ENCODE data around the gene GNS.
"Not testable (repeated sequence)": the region's sequence is repeated elsewhere in the genome, so short reads cannot be mapped to it uniquely, and the experiment has no call there.

GNS gene

DNA sequence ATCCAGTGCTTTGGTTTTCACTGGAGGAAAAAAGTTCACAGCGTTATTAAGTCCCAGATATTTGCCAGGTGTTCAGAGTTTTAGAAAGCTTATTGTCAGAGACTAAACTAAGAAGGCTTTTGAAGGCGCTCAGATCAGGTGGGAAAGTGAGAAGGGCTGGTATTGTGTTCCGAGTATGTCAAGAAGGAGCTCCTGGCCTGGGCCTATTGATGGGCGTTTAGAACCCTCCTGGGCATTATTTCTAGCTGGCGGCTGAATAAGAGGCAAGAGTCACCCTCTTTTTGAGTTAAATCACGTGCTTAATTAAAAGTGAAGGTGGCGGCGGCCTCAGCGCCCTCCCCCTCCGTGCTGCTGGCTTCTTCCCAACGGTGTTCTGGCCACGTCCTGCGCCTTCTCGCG, 20.9 kb upstream of the GNS start:
- DNase-seq: no peak

DNA sequence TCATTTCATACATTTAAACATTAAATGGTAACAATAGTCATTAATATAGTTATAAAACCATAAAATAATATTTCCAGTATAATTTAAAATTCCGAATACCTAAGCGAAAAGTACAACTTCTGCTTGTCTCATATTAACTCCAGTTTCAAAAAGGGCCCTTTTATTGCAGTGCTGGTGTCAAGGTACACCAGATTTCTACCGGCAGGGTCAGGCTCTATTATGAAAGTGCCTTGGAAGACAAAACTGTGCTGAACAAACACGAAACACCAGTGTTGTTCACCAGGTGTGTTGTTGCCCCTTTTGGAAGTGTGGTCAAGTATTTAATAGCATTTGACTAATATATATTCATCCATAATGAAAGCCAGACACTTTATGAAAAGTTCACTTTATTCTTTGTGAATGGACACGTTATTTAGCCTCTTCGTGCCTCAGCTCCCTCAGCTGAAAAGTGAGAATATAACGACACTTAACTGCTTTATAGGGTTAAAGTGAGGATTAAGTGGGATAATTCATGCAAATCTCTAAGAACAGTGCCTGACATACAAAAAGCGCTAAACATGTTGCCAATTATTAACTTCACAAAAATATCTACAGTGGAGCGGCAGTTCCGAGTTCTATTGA, 20.3 kb upstream of the GNS start:
- DNase-seq: no peak

DNA sequence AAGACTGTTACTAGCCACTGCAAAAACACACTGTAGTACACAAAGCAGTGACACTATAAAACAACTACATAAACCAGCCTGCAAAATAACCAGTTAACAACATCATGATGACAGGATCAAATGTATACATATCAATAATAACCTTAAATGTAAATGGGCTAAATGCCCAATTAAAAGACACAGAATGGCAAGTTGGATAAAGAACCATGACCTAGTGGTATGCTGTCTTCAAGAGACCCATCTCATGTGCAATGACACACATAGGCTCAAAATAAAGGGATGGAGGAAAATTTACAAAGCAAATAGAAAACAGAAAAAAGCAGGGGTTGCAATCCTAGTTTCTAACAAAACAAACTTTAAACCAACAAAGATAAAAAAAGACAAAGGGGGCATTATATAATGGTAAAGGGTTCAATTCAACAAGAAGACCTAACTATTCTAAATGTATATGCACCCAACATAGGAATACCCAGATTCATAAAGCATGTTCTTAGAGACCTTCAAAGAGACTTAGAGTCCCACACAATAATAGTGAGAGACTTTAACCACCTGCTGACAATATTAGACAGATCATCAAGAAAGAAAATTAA, 16.0 kb upstream of the GNS start:
- not testable (repeated sequence) for DNase-seq

DNA sequence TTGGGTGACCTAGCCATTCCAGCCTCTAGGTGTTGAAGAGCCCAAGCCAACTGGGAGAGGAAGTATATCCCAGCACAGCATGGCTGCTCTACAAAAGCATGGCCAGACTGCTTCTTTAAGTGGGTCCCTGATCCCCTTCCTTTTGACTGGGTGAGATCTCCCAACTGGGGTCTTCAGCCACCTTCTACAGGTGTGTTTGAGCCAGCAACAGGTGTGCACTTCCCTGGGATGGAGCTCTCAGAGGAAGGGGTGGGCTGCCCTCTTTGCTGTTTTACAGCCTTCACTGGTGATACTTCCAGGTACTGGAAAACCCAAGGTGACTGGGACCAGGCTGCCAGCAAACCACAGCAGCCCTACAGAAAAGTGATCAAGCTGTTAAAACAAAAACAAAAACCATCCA, 14.2 kb upstream of the GNS start:
- DNase-seq: no peak

DNA sequence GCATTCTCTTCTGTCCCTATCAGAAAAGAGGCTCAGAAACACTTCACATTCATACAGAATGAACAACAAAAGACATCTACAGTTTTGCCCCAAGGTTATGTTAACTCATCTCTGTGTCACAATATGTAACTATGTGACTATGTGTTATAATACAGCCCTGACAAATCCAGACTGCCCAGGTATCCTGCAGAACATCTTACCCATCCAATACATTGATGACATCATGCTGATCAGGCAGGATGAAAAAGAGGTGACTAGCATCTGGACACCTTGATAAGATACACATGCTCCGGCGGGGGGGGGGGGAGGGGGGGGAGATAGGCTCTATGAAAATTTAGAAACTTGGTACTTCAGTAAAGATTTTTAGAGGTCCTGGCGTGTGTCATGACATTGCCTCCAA, 8.3 kb upstream of the GNS start:
- no peak for DNase-seq

DNA sequence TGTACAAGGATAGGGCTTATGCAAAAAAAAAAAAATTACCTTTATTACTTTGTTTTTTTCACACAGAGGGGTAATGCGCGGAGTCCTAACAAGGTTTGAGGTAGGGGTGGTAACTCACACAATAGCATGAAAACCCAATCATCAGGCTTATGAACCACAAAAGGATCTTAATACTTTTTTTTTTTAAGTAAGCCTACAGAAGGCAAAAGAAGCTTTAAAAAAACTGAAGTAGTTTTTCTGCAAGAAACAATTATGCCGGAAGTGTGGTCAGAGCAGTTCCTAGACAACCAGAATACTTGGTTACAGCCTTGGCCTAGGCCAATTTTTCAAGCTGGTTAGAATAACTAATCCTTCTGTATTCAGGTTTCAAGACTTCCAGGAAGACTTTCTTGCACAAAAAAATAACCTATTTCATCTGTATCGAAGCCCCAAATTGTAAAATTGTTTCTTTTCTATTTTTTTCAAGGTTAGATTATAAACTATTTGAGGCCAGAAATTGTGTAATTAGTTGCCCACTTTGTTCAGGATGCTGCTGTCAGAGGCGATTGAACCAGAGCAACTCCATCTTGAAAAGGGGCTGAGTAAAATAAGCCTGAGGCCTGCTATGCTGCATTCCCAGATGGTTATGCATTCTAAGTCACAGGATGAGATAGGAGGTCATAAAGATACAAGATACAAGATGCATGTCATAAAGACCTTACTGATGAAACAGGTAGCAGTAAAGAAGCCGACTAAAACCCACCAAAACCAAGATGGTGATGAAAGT, 1.8 kb upstream of the GNS start:
- DNase-seq: no peak

DNA sequence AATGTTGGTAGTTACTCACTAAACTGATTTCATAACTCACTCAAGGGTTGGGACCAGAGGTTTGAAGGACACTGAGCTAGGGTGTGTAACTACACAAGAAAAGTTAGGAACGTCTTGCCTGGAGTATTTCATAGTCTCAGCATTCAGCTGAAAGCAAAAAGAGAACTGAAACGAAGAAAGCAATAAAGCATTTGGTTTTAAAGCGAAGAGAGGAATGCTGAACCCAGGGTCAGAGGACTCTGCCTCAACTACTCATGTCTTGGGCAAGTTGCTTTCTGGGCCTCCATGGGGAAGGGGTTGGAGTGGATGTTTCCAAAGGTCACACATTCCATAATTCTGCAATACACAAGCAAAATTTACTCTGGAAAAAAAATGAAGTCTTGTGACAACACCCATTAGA, 1.4 kb downstream of the GNS start:
- no peak for DNase-seq

DNA sequence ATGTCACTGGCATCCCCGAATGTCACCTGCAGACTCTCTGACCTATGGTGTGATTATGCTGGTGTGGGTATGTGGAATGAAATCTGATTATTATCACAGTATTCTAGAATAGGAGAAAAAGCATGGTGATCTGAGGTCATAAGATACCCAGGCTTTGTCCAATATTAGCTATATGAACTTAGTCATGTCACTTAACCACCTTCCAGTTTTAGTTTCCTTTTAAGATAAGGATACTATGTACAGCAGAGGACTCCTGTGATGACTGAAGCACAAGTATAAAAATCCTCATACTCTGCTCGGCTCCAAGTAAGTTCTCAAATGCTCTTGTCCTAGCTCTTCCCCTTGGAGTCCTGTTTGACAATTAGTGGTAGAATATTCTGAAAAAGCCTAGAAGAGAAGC, 2.8 kb downstream of the GNS start:
- no peak for DNase-seq

DNA sequence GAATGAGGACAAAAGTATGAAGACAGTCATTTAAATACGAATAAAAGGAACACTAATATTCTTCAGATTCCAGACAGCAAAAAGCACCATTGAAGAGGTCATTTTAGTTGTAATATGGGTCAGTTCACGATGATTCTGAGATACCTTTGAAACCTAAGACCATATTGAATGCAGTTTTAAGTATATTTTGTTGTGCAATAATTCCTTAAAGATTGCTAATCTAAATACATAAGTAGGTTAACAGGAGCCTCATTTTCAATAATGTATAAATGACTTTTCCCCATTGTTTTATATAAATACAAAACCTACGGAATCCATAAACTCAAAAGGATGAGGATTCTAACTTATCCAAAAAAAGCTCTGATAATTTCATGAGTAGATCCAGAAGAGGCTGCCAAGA, 5.8 kb downstream of the GNS start:
- no peak for DNase-seq

DNA sequence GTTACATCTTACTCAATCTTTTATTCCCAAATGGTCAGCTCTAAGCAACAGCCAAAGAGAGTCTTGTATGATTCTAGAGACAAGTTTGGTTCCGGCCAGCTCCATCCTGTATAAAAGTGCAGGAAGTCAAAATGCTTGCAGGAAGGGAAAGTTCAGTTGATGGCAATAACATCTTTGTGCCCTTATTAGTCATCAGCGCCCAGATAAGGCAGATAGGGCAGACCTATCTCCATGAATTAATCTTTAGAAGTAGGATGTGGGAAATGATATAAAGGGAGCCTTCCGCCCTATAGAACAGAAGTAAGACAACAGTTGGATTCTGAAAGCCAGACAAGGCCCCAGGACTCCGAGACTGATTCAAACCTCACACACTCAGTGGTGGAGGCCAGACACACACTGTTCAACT, 6.4 kb downstream of the GNS start:
- DNase-seq: no peak

DNA sequence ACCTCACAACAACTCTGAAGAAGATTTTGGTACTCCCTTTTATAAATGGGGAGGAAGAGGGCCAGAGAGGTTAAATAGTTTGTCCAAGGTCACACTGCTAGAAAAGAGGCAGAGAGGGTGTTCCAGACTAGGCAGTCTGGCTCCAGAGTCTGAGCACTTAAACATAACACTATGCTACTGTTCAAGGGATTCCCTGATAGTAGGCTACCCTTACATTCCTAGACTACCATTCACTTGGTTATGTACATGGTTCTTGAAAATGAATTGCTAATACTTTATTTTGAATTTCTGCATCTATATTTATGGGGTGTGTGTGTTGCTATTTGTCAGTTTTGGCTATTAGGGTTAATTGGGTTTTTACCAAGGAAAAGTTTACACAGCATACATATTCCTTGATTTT, 7.2 kb downstream of the GNS start:
- no peak for DNase-seq

DNA sequence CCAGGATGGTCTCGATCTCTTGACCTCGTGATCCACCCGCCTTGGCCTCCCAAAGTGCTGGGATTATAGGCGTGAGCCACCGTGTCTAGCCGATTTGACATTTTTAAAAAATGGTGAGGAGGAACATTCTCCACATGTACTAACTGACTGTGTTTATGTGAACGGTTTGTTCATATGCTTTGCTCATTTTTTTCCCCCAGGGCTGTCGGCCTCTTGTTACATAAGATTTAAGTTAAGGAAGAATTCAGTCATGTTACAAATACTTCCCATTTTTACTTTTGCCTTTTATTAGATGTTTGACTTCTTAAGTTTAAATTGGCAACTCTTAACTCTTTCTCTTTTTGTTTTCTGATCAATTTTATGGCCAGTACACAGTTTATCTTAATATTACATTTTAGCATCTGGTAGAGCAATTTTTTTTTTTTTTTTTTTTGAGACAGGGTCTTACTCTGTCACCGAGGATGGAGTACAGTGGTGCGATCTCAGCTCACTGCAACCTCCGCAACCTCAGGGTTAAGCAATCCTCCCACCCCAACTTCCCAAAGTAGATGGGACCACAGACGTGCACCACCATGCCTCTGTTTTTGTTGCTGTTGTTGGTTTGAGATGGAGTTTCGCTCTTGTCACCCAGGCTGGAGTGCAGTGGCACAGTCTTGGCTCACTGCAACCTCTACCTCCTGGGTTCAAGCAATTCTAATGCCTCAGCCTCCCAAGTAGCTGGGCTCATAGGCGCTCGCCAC, 9.6 kb downstream of the GNS start:
- DNase-seq: no peak

DNA sequence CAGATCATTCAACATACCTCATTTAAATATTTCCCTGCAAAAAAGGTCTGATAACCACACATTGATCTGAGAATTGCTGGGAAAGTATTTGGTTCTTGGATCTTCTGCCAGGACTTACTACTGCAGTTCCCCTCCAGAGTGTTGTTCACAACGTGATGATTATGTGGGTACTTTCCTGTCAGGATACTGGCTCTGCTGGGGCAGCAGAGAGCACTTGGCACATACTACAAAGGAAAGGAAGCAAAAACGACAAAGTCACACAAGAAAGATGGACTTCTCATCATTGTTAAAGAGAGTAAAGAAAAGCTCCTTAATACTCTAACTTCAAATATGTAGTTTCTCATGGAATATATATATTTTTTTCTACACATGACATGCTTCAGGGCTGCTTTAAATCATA, 11.5 kb downstream of the GNS start:
- no peak for DNase-seq

DNA sequence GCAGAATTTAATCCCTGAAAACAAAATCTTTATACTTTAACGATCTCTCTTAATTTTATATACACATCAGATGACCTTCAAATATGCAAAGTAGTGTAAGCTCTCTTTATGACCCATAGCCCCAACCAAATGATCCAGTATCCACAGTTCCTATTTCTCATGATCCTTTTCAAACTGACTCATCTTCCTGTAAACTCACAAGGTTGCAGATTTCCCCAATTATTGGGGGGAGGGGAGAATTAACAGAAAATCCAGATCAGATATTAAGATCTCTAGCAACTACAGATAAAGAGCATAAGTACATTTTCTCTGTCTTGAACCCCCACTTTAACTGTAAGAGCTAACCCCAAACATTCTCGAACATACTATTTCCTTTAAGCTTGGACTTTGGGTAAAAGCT, 12.5 kb downstream of the GNS start:
- no peak for DNase-seq

DNA sequence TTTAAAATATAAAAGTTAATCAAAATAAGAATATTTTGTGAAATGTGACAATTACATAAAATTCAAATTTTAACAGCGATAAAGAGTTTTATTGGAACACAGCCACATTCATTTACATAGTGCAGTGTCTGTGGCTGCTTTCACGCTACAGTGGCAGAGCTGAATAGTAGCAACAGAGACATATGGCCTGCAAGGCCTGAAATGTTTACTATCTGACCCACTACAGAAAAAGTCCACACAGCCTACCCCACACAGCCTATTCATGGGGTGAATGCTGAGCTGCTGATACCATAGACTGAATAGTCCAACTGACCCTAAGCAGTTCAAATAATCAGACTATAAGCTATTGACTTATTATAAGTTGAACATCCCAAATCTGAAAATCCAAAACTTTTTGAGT, 13.2 kb downstream of the GNS start:
- no peak for DNase-seq

DNA sequence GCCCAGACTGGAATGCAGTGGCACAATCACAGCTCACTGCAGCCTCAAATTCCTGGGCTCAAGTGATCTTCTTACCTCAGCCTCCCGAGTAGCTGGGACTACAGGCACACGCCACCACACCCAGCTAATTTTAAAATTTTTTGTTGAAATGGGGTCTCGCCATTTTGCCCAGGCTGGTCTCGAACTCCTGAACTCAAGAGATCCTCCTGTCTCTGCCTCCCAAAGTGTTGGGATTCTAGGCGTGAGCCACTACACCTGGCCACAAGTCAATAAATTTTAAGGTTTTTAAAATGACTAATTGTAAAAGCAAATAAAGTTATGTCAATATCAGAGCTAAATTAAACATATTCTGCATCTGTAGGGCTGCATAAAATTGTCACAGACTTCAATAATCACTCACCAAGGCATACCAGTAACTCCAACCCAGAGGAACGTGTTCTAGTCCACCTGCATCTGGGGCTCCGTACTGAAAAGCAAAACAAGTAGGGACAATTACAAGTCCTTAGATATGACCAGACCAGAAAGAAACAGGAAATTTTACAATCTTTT, 13.9 kb downstream of the GNS start:
- DNase-seq: no peak

DNA sequence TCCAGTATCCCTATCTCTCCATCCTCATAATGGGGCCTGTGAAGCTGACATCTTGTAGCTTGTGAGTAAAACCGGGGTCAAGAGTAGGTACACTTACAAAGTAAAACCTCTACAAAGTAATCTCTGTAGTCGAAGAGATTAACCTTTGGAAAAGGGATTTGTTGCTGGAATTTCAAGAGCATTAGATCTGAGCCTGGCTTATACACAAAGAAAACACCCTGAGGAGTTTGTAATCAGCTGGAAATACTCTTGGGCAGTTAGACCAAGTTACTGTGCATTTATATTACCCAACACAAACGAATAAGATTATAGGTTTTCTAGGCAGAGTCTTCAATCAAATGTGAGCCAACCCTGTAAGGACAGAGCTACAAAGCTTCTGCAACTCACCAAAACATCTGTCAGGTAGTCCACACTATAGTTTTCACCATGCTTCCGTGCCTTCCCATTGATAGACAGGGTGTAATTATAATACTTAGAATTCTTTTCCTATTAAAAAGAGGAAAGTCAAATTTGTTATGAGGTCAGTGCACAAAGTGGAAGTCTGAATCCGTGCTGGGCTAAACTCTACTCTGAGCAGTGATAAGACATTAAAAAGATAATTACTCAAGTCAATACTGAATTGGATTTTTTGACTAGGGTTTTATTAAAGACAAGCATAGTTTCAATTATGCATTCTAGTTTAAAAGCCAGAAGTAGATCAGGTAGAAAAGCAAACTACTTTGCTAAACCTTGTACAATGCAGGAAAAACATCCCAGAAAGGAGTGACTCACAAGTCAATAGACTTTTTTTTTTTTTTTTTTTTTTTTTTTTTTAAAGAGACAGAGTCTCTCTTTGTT, 14.6 kb downstream of the GNS start:
- no peak for DNase-seq

DNA sequence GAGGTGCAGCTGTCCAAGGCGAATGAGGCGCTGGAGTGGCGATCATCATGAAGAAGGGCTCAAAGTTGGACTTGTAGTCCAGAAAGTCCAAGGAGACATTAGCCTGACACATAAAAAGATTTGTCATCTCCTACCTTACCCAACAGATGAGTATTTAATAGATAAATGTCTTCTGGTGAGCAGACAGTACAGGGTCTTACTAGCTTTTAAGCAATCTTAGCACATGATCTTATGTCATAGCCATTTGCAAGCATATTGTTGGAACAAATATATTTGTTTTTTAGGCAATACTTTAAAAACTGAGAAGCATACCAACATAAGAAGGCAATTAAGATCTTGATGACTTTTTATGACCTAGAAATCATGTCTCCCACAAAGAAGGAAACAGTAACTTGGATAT, 16.0 kb downstream of the GNS start:
- DNase-seq: no peak

DNA sequence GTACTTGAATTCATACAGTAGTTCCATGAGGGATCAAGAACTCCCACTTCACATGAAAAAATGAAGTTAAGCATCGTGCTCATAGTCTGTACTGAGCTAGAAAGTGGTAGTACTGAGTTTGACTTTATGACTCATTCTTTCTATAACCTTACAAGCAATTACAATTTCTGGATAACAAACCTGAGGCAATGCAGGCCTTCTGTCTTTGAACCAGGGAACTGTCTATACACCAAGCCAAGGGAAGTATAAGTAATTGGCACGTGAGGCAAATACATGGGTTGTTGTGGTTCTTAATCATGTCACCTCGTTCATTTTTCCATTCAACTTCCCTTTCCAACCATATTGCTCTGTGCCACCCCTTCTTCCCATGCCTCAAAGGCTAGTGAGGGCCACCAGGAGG, 16.8 kb downstream of the GNS start:
- DNase-seq: no peak

DNA sequence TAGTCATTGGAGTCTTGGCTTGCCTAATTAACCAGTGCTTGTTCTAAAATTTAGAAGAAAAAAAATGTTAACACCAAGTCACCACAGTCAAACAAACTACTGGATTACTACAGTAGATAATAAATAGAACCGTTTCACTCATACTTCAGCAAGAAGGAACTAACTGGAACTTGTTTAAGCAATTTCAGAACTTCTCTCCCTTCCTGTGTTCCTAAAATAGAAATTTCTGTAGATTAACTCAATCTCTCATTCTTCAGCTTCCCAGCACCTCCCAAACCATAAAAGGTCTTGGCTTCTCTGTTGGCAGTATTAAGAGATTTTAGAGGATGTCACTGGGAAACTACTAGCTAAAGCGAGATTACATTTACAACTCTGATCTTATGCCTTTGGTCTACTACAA, 18.6 kb downstream of the GNS start:
- no peak for DNase-seq

DNA sequence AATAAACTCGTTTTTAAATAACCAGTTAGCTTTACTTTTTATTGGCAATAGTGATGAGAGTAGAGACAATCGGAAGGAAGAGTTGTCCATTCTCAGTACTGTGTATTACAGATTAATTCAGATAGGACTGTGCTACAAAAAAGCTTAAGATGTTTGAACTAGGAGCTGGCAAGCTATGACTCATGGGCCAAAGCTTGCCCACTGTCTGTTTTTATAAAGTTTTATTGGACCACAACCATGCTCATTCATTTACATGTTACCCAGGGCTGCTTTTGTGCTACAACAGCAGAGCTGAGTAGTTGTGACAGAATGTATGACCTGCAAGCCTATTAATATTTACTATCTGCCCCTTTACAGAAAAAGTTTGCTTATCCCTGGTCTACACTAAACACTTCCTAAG, 19.4 kb downstream of the GNS start:
- no peak for DNase-seq
